ENCODE results near the gene ZNF749.
A peak's percentile ranks its signal among the peaks of the same experiment; 100 is the strongest.
"Not testable (repeated sequence)": the region's sequence is repeated elsewhere in the genome, so short reads cannot be mapped to it uniquely, and the experiment has no call there.

ZNF749 gene

DNA sequence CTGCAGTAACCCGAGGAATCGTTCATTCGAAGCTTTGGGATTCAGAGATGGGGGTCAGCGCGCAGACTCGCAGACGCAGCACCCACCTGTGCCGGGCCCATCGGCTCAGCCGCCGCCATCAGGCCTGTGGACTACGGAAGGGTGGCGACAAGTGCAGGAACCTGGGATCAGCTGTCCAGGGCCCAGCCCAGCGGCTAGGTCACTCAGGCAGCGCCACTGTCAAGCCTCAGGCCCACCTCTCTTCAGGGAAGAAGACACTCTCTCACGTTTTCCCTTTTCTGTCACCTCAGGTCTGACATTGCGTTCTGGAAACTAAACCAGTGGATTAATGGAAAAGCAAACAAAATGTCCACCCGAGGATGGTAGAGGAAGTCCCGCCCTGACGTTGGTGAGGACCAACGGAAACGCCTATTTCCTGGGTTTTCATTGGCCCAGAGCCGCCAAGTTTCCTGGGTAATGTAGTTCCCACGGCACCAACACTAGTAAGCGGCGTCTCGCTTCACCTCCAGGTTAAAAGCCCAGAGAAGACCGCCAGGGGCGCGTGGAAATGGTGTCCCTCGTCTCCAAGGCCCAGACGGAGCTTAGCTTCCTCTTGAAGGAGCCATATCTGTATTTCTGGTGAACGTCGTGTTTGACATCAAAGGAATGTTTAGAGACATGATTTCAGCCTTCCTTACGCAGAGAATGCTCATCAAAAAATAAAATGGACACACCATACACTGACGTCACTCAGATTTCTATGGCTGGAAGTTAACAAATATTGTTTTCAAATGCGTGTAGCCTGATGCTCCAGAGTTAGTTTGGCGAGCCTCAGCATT is 42.3 kb downstream of the ZNF749 start, which contains the start of gene ZNF772:
ZNF772 (minus strand) TSS at position 376 of the 818 bp plus-strand sequence; CDS start at position 119, 257 bp downstream.
- no peaks in the 10 kb centered on the region for H3K27me3 ChIP-seq (replicated peaks; ENCODE audit: control insufficient read depth, insufficient read depth, low read length)
- DNase-seq (ENCODE audit: extremely low read depth, insufficient read length): peak; percentile 82
- peak within 1 kb of the TSS; percentile 84 for H3K4me3 ChIP-seq (replicated peaks; ENCODE audit: low read depth, low read length)
- peaks cover 9% of the 10 kb centered on the region for H3K36me3 ChIP-seq (ENCODE audit: control insufficient read depth, insufficient read depth, low read length)
- TF ChIP-seq, protein P1, sequence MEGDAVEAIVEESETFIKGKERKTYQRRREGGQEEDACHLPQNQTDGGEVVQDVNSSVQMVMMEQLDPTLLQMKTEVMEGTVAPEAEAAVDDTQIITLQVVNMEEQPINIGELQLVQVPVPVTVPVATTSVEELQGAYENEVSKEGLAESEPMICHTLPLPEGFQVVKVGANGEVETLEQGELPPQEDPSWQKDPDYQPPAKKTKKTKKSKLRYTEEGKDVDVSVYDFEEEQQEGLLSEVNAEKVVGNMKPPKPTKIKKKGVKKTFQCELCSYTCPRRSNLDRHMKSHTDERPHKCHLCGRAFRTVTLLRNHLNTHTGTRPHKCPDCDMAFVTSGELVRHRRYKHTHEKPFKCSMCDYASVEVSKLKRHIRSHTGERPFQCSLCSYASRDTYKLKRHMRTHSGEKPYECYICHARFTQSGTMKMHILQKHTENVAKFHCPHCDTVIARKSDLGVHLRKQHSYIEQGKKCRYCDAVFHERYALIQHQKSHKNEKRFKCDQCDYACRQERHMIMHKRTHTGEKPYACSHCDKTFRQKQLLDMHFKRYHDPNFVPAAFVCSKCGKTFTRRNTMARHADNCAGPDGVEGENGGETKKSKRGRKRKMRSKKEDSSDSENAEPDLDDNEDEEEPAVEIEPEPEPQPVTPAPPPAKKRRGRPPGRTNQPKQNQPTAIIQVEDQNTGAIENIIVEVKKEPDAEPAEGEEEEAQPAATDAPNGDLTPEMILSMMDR (IDR thresholded peaks at IDR 0.05; ENCODE audit: insufficient read depth, low read length, poor library complexity, severe bottlenecking): peak; percentile 57

DNA sequence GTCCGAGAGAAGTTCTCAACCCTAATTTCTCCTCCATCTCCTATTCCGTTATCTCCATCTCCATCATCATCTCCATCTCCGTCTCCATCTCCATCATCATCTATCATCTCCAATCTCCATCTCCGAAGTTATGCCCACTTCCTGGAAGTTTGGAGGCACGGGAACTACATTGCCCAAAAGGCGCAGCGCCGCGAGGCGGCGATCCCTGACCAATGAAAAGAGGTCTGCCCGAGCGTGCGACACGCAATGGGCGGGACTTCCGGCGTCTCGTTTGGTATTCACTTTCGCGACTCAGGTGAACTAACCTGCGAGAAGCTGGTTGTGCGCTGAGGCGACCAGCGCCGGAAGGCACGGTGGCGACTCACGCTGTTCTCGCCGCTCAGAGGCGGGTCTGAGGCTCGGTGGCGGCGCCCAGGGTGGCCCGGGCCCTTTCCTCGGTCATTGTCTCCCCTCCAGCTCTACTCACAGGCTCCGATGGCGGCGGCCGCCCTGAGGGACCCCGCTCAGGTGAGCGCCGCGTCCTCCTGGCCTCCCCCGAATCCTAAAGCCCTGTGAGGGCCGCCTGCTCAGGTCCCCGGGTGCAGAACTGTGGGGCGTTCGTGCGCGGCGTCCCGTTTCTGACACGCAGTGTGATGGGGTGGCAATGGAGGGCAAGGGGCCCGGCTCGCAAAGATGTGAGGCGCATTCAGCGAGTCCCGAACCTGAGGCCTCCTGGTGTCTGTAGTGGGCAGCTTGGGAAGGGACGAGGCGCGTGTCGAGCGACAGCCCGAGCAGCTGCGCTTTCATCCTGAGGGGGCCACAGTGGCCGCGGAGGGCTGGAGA is 52.6 kb downstream of the ZNF749 start, which contains the start of gene ZNF419:
ZNF419 (plus strand) TSS at position 274 of the 822 bp plus-strand sequence; CDS start at position 475, 201 bp downstream.
- H3K36me3 ChIP-seq (ENCODE audit: control insufficient read depth, insufficient read depth, low read length): peaks cover 11% of the 10 kb centered on the region
- H3K27me3 ChIP-seq (replicated peaks; ENCODE audit: control insufficient read depth, insufficient read depth, low read length): not testable (repeated sequence)
- peak within 1 kb of the TSS; percentile 88 for H3K4me3 ChIP-seq (replicated peaks; ENCODE audit: low read depth, low read length)
- peak; percentile 90 for DNase-seq (ENCODE audit: extremely low read depth, insufficient read length)

DNA sequence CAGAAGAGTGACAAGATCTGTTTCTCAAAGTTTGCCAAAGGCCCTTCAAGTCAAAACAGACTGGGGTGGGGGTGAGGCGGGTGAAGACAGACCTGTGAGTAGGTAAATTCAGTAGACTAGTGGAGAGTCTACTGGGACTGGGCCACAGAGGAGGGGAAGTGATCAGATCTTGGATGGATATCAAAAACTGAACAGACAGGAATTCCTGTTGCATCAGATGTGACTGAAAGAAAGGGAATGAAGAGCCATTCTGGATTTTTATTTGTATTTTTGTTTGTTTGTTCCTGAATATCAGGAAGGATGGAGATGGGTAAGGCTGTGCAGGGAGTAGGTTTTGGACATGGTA is 53.1 kb downstream of the ZNF749 start:
- not testable (repeated sequence) for DNase-seq (ENCODE audit: extremely low read depth, insufficient read length); H3K27me3 ChIP-seq (replicated peaks; ENCODE audit: control insufficient read depth, insufficient read depth, low read length)
- Histone ChIP-seq H3K36me3 (ENCODE audit: control insufficient read depth, insufficient read depth, low read length) (peaks cover 13% of the 10 kb centered on the region), H3K4me3 (replicated peaks; ENCODE audit: low read depth, low read length) (peak overlapping the region; percentile 33)
